WTC11 (cell line): ENCODE data around the gene ADISSP. TPM values are rescaled to one million over a fixed set of nuclear protein-coding genes. Genes with fewer than 3 reads are reported as not detected.

Experiments used
- ATAC-seq: fragments of 200-7000 bp; cut with Tn5 transposase; 2 replicates; pipeline ENCODE4 v1.10.0; 2021; ENCODE audit warnings: mild to moderate bottlenecking, moderate library complexity
- CTCF ChIA-PET: fragments of 300-600 bp; sonication (Branson Sonifier 250); formaldehyde crosslinking; loops from one replicate; lab custom pipeline; 2021; ENCODE audit warnings: antibody characterized with exemption; lab: Charles Lee
- POLR2A ChIA-PET: fragments of 350-600 bp; sonication (Branson Sonifier 250); formaldehyde crosslinking; loops from one replicate; lab custom pipeline; 2021; ENCODE audit warnings: antibody characterized with exemption; lab: Charles Lee
- DNase-seq: peaks from one replicate; pipeline ENCODE4 v3.0.0; 2021; ENCODE audit warnings: low spot score
- H3K27ac Mint-ChIP-seq: 2 replicates; pipeline ENCODE4 v1.8.0; 2021; ENCODE audit warnings: mixed read lengths
- H3K27me3 Mint-ChIP-seq: 2 replicates; pipeline ENCODE4 v1.8.0; 2021; ENCODE audit warnings: low read depth, mild to moderate bottlenecking, moderate library complexity, mixed read lengths
- H3K36me3 Mint-ChIP-seq: 2 replicates; pipeline ENCODE4 v1.8.0; 2021; ENCODE audit warnings: mixed read lengths
- H3K4me1 Mint-ChIP-seq: 2 replicates; pipeline ENCODE4 v1.8.0; 2022; ENCODE audit warnings: mixed read lengths
- H3K4me3 Mint-ChIP-seq: 2 replicates; pipeline ENCODE4 v1.8.0; 2021; ENCODE audit warnings: mild to moderate bottlenecking, moderate library complexity, mixed read lengths
- H3K9me3 Mint-ChIP-seq: 2 replicates; pipeline ENCODE4 v1.8.0; 2021; ENCODE audit warnings: mixed read lengths
- ESRRA ChIP-seq: sonication (generic); formaldehyde crosslinking; IDR thresholded peaks from 2 replicates; pipeline ENCODE4 v1.8.1; 2022; ENCODE audit warnings: mild to moderate bottlenecking, missing genetic modification reagents, borderline replicate concordance
- FOXJ3 ChIP-seq: sonication (generic); formaldehyde crosslinking; IDR thresholded peaks from 2 replicates; pipeline ENCODE4 v1.9.0; 2021; ENCODE audit warnings: missing genetic modification reagents, mild to moderate bottlenecking, borderline replicate concordance
- FOXP1 ChIP-seq: sonication (generic); formaldehyde crosslinking; IDR thresholded peaks from 2 replicates; pipeline ENCODE4 v1.8.0; 2022; ENCODE audit warnings: missing genetic modification reagents, mild to moderate bottlenecking, moderate library complexity, borderline replicate concordance
- GABPB1 ChIP-seq: sonication (generic); formaldehyde crosslinking; IDR thresholded peaks from 2 replicates; pipeline ENCODE4 v1.8.1; 2023; ENCODE audit warnings: mild to moderate bottlenecking, missing genetic modification reagents
- GTF2I ChIP-seq: fragments of 250-450 bp; sonication (Bioruptor Pico); conservative IDR thresholded peaks from 2 replicates; pipeline ENCODE4 v1.4.0; 2021; ENCODE audit warnings: mild to moderate bottlenecking
- IRF2 ChIP-seq: sonication (generic); formaldehyde crosslinking; IDR thresholded peaks from 2 replicates; pipeline ENCODE4 v1.8.0; 2022; ENCODE audit warnings: low read depth, missing genetic modification reagents, borderline replicate concordance
- MXD4 ChIP-seq: fragments of 250-450 bp; sonication (Bioruptor Pico); IDR thresholded peaks from 2 replicates; pipeline ENCODE4 v1.8.0; 2021; ENCODE audit warnings: mild to moderate bottlenecking, moderate library complexity, borderline replicate concordance
- NR1H2 ChIP-seq: sonication (generic); formaldehyde crosslinking; IDR thresholded peaks from 2 replicates; pipeline ENCODE4 v1.9.0; 2021; ENCODE audit warnings: mild to moderate bottlenecking, moderate library complexity, missing genetic modification reagents
- RORB ChIP-seq: fragments of 250-450 bp; sonication (Bioruptor Pico); IDR thresholded peaks from 2 replicates; pipeline ENCODE4 v1.9.0; 2021; ENCODE audit warnings: mild to moderate bottlenecking
- ZNF219 ChIP-seq: sonication (generic); formaldehyde crosslinking; IDR thresholded peaks from 2 replicates; pipeline ENCODE4 v1.8.0; 2023; ENCODE audit warnings: missing genetic modification reagents, mild to moderate bottlenecking, borderline replicate concordance
- ZNF232 ChIP-seq: sonication (generic); formaldehyde crosslinking; IDR thresholded peaks from 2 replicates; pipeline ENCODE4 v1.8.0; 2022; ENCODE audit warnings: mild to moderate bottlenecking, missing genetic modification reagents
- ZNF416 ChIP-seq: fragments of 250-450 bp; sonication (Bioruptor Pico); IDR thresholded peaks from 2 replicates; pipeline ENCODE4 v1.9.0; 2021; ENCODE audit warnings: mild to moderate bottlenecking, inconsistent platforms
- total RNA-seq: library from RNA; stranded (reverse); gene quantifications from 3 replicates; pipeline ENCODE4 v1.2.3, GENCODE V29; 2021
- TF ChIP-seq, protein P1 (sequence below): sonication (generic); formaldehyde crosslinking; conservative IDR thresholded peaks from 2 replicates; pipeline ENCODE4 v1.8.1; 2022; ENCODE audit warnings: mild to moderate bottlenecking, missing genetic modification reagents
- TF ChIP-seq, protein P2 (sequence below): sonication (generic); formaldehyde crosslinking; IDR thresholded peaks from 2 replicates; pipeline ENCODE4 v1.8.1; 2022; ENCODE audit warnings: low read depth, missing genetic modification reagents, borderline replicate concordance
- TF ChIP-seq, protein P3 (sequence below): sonication (generic); formaldehyde crosslinking; IDR thresholded peaks from 2 replicates; pipeline ENCODE4 v1.8.0; 2023; ENCODE audit warnings: missing genetic modification reagents, mild to moderate bottlenecking, borderline replicate concordance
- TF ChIP-seq, protein P4 (sequence below): fragments of 200-600 bp; IDR thresholded peaks from 2 replicates; pipeline ENCODE4 v1.8.0; 2022; ENCODE audit warnings: antibody characterized with exemption
- TF ChIP-seq, protein P5 (sequence below): fragments of 250-450 bp; sonication (Bioruptor Pico); IDR thresholded peaks from 2 replicates; pipeline ENCODE4 v1.9.0; 2021; ENCODE audit warnings: mild to moderate bottlenecking
- TF ChIP-seq, protein P6 (sequence below): fragments of 250-450 bp; sonication (Bioruptor Pico); conservative IDR thresholded peaks from 2 replicates; pipeline ENCODE4 v1.9.0; 2021; ENCODE audit warnings: mild to moderate bottlenecking
- TF ChIP-seq, protein P7 (sequence below): sonication (generic); formaldehyde crosslinking; IDR thresholded peaks from 2 replicates; pipeline ENCODE4 v1.8.1; 2022; ENCODE audit warnings: mild to moderate bottlenecking, moderate library complexity, missing genetic modification reagents
- TF ChIP-seq, protein P8 (sequence below): sonication (generic); formaldehyde crosslinking; IDR thresholded peaks from 2 replicates; pipeline ENCODE4 v1.8.0; 2022; ENCODE audit warnings: mild to moderate bottlenecking, missing genetic modification reagents

Gene ADISSP
- total RNA-seq, 1 experiment from 2014 or later = 129 TPM

DNA sequence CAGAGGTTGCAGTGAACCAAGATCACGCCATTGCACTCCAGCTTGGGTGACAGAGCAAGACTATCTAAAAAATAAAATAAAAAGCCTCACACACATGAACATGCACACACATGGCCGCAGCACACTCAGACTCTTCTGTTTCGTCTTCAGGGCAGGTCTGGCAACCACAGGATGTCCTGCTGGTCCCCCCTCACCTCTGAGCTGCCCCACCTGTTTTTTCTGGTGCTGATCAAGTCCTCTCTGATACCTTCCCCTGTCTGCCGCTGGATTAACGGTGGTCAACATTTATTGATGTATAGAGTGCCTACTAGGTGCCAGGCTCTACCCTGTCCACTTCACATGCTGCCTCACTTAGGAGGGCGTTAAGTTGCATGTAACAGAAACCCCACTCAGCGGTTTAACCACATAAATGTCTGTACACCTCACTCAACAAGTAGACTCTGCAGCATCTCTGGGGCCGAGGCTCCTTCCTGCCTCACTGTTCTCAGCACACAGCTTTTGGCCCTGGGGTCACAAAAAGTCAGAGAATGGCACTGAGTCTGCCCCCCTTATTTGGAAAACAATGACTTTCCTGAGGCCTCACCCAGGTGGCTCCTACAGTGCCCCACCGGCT lies 48.3 kb upstream of the ADISSP start:
- CTCF ChIA-PET = interaction anchor here (1.8 to 6.6 kb wide), 2 partner anchors 28 to 39 kb away, joined by 6 to 92 read pairs; partner anchors contain the start of gene CENPB
- no peak for ATAC-seq
- Mint-ChIP-seq H3K27me3 (no peaks in the 10 kb centered on the region), H3K9me3 (no peaks in the 10 kb centered on the region), H3K4me3 (no peak overlapping the region), H3K27ac (no peak overlapping the region), H3K36me3 (no peaks in the 10 kb centered on the region), H3K4me1 (peaks cover 23% of the 10 kb centered on the region)
- no peak for DNase-seq
- no peak for TF ChIP-seq ZNF219 (CRISPR knock-in tag)
- no peak for TF ChIP-seq RORB
- TF ChIP-seq, protein P1, sequence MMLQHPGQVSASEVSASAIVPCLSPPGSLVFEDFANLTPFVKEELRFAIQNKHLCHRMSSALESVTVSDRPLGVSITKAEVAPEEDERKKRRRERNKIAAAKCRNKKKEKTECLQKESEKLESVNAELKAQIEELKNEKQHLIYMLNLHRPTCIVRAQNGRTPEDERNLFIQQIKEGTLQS (CRISPR knock-in tag) = no peak
- no peak for TF ChIP-seq FOXJ3
- TF ChIP-seq, protein P2, sequence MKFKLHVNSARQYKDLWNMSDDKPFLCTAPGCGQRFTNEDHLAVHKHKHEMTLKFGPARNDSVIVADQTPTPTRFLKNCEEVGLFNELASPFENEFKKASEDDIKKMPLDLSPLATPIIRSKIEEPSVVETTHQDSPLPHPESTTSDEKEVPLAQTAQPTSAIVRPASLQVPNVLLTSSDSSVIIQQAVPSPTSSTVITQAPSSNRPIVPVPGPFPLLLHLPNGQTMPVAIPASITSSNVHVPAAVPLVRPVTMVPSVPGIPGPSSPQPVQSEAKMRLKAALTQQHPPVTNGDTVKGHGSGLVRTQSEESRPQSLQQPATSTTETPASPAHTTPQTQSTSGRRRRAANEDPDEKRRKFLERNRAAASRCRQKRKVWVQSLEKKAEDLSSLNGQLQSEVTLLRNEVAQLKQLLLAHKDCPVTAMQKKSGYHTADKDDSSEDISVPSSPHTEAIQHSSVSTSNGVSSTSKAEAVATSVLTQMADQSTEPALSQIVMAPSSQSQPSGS = no peak
- TF ChIP-seq, protein P3, sequence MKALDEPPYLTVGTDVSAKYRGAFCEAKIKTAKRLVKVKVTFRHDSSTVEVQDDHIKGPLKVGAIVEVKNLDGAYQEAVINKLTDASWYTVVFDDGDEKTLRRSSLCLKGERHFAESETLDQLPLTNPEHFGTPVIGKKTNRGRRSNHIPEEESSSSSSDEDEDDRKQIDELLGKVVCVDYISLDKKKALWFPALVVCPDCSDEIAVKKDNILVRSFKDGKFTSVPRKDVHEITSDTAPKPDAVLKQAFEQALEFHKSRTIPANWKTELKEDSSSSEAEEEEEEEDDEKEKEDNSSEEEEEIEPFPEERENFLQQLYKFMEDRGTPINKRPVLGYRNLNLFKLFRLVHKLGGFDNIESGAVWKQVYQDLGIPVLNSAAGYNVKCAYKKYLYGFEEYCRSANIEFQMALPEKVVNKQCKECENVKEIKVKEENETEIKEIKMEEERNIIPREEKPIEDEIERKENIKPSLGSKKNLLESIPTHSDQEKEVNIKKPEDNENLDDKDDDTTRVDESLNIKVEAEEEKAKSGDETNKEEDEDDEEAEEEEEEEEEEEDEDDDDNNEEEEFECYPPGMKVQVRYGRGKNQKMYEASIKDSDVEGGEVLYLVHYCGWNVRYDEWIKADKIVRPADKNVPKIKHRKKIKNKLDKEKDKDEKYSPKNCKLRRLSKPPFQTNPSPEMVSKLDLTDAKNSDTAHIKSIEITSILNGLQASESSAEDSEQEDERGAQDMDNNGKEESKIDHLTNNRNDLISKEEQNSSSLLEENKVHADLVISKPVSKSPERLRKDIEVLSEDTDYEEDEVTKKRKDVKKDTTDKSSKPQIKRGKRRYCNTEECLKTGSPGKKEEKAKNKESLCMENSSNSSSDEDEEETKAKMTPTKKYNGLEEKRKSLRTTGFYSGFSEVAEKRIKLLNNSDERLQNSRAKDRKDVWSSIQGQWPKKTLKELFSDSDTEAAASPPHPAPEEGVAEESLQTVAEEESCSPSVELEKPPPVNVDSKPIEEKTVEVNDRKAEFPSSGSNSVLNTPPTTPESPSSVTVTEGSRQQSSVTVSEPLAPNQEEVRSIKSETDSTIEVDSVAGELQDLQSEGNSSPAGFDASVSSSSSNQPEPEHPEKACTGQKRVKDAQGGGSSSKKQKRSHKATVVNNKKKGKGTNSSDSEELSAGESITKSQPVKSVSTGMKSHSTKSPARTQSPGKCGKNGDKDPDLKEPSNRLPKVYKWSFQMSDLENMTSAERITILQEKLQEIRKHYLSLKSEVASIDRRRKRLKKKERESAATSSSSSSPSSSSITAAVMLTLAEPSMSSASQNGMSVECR (CRISPR knock-in tag) = no peak
- no peak for TF ChIP-seq ZNF416
- TF ChIP-seq, protein P4, sequence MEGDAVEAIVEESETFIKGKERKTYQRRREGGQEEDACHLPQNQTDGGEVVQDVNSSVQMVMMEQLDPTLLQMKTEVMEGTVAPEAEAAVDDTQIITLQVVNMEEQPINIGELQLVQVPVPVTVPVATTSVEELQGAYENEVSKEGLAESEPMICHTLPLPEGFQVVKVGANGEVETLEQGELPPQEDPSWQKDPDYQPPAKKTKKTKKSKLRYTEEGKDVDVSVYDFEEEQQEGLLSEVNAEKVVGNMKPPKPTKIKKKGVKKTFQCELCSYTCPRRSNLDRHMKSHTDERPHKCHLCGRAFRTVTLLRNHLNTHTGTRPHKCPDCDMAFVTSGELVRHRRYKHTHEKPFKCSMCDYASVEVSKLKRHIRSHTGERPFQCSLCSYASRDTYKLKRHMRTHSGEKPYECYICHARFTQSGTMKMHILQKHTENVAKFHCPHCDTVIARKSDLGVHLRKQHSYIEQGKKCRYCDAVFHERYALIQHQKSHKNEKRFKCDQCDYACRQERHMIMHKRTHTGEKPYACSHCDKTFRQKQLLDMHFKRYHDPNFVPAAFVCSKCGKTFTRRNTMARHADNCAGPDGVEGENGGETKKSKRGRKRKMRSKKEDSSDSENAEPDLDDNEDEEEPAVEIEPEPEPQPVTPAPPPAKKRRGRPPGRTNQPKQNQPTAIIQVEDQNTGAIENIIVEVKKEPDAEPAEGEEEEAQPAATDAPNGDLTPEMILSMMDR = no peak
- TF ChIP-seq IRF2 (CRISPR knock-in tag) = no peak
- no peak for TF ChIP-seq NR1H2 (CRISPR knock-in tag)
- TF ChIP-seq, protein P5, sequence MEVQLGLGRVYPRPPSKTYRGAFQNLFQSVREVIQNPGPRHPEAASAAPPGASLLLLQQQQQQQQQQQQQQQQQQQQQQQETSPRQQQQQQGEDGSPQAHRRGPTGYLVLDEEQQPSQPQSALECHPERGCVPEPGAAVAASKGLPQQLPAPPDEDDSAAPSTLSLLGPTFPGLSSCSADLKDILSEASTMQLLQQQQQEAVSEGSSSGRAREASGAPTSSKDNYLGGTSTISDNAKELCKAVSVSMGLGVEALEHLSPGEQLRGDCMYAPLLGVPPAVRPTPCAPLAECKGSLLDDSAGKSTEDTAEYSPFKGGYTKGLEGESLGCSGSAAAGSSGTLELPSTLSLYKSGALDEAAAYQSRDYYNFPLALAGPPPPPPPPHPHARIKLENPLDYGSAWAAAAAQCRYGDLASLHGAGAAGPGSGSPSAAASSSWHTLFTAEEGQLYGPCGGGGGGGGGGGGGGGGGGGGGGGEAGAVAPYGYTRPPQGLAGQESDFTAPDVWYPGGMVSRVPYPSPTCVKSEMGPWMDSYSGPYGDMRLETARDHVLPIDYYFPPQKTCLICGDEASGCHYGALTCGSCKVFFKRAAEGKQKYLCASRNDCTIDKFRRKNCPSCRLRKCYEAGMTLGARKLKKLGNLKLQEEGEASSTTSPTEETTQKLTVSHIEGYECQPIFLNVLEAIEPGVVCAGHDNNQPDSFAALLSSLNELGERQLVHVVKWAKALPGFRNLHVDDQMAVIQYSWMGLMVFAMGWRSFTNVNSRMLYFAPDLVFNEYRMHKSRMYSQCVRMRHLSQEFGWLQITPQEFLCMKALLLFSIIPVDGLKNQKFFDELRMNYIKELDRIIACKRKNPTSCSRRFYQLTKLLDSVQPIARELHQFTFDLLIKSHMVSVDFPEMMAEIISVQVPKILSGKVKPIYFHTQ (CRISPR knock-in tag) = no peak
- TF ChIP-seq MXD4 (CRISPR knock-in tag) = no peak
- TF ChIP-seq GABPB1 (CRISPR knock-in tag) = no peak
- TF ChIP-seq, protein P6, sequence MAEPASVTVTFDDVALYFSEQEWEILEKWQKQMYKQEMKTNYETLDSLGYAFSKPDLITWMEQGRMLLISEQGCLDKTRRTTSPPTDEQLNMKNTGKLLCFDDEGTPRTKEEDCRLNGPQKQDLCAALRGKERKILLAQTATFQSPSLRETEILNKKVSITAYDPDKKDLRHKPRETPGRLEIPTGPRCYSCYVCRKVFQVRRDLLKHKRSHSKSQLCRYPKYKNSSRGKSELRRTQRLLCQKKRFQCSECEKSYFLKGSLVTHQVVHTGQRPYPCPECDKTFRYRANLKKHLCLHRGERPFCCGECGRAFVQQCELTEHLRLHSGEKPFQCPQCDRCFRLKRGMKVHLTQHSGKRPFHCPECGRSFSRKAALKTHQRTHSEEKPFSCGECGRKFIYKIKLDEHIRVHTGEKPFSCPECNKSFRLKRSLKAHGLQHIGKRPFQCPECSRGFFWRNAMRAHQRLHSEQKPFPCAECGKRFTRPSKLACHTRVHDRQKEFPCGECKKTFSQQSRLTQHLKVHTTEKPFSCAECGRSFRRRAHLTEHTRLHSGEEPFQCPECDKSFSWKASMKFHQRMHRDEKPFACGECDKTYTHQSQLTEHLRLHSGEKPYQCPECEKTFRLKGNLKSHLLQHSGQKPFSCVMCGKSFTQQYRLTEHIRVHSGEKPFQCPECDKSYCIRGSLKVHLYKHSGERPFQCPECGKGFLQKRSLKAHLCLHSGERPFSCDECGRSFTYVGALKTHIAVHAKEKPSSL (CRISPR knock-in tag) = no peak
- TF ChIP-seq, protein P7, sequence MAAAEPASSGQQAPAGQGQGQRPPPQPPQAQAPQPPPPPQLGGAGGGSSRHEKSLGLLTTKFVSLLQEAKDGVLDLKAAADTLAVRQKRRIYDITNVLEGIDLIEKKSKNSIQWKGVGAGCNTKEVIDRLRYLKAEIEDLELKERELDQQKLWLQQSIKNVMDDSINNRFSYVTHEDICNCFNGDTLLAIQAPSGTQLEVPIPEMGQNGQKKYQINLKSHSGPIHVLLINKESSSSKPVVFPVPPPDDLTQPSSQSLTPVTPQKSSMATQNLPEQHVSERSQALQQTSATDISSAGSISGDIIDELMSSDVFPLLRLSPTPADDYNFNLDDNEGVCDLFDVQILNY (CRISPR knock-in tag) = no peak
- TF ChIP-seq ESRRA = no peak
- TF ChIP-seq ZNF232 (CRISPR knock-in tag) = no peak
- no peak for TF ChIP-seq GTF2I (CRISPR knock-in tag)
- TF ChIP-seq, protein P8, sequence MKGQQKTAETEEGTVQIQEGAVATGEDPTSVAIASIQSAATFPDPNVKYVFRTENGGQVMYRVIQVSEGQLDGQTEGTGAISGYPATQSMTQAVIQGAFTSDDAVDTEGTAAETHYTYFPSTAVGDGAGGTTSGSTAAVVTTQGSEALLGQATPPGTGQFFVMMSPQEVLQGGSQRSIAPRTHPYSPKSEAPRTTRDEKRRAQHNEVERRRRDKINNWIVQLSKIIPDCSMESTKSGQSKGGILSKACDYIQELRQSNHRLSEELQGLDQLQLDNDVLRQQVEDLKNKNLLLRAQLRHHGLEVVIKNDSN = no peak
- no peak for TF ChIP-seq FOXP1 (CRISPR knock-in tag)
- POLR2A ChIA-PET = no interaction called here
